ENCODE measurements around the gene NBAS.

Gene NBAS

DNA sequence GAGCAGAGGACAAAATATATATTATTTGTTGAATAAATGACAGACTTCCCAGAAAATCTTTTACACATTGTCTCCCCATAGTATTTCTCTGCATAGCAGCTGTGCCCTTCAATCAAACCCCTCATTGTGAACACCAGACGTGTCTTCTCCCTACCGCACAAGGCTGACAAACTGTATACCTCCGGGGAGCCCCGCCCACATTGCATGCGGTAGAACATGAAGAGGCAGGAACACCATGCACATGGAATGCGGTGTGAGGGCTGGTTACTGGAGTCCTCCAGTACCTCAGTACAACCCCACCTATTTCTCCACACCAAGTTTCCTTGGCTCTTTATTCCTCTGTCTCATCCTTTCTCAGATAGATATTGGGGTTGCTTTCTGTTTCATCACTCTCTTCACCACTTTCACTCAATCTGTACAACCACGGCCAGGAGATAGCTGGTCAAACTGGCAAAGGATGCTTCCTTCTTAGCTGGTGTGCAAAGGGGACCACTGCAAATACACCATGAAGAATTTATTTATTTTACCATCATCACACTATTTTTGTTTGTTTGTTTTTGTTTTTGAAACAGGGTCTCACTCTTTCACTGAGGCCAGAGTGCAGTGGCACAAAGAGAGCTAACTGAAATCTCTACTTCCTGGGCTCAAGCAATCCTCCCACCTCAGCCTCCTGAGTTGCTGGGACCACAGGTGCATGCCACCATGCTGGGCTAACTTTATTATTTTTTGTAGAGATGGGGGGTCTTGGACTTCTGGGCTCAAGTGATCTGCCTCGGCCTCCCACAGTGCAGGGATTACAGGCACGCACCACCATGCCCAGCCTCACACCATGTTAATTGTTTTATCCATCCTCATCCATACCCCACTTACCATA, 2.3 kb upstream of the NBAS start:
- TF ChIP-seq CTCF (conservative IDR thresholded peaks at IDR 0.05), result no peak
- no peak overlapping the region for H3K27ac ChIP-seq

- no peak for TF ChIP-seq CTCF (conservative IDR thresholded peaks at IDR 0.05)
- H3K27ac ChIP-seq, result peak overlapping the region; percentile 67
Observed at GRCh38 chr2:15562354-15563031, 1.4 kb upstream of the NBAS start.

DNA sequence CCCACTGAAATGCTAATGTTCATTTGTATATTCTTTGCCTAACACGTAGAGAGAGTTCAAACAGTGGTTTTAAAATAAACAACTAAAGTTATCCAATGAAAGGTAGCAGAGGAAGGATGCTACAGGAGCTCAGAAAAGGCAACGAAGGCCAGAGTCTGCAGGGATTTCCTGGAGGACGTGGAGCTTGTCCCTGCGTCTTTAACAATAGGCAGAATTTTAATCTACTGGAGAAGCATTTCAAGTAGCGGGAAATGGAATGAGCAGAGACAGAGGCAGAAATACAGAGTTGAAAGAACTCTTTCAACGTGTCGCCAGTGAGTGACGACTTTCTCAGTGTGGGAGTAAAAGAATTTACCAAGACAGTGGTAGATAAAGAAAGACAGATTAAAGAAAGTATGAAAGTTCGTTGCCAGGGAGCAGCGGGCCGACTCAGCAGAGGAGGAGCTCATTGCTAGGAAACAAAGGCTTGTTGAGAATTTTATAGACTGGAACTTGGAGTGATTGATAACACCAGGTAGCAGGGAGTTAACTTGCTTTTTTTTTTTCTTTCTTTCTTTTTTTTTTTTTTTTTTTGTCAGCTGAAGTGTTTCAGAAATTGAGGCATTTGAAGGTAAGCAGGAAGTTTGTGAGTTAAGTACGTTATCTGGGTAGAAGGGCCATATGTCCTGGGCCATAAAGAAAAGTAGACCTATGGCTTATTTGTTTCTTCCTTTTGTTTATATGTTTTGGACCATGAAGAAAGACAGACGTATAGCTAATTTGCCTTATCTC, 625 bp upstream of the NBAS start:
- TF ChIP-seq CTCF (conservative IDR thresholded peaks at IDR 0.05), result no peak
- peak overlapping the region; percentile 67 for H3K27ac ChIP-seq

DNA sequence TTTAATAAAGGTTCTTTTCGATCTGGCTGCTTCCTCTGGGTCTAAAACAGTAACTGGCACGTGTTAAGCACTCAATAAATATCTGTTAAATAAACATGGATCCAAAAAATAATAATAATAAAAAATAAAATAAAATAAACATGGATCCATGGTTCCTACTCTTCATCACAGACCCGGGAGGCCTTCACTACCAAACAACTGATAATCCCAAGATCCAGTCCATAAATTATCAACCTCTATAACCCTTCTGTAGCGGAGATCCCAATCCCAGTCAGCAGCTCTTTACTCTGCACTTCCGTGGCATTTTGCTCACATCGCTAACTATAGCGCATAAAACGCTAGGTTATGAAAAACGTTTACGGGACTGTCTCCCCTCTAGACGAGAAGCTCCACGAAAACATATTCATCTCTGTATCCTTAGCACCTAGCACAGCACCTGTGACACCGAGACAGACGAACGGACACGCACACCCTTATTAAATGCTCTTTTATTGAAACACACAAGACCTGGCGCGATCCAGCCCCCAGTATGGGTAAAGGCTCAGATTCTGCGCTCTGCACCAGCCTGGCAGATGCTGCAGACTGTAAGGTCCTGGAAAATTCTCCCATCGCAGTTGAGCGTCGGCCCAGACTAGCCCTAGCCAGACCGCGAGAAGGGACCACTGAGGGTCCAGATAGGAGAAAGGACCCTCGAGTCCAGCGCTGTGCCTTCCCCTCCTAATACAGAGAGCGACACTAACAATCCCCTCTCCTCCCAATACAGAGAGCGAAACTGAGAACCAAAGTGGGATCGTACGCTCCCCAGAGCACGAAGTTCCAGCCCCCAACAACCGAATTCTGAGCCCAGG, 770 bp downstream of the NBAS start:
- TF ChIP-seq CTCF (conservative IDR thresholded peaks at IDR 0.05), result no peak
- H3K27ac ChIP-seq, result peak overlapping the region; percentile 67

DNA sequence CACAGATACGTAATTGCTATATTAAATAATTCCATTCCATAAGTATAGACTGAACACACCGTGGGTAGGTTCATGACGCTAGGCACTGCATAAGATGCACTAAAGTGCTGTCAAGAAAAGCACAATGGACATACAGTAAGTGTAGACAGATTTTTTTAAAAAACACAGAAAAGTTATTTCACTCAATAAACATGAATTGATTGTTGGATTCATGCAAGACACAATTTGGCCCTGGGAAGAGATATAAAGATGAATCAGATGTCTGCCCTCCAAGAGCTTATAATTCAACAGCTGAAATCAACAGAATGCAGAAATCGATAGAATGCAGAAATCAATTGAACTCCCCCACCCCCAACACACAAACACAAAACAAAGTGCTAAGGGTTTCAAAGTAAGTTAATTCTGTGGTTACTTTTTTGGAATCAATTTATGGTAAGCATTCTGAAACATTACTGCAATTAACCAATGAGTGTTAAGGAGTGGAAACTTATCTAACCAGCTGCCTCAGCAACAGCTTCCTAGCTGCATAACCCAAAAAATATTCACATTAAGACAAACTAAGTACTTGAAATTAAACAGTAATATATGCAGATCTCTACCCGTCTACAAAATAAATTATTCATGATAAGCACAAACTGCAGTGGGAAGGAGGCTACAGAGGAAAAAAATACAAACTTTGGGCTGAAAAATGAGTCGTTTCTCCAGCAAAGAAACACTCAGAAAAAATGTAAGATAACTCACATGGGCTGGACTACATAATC, 1.6 kb downstream of the NBAS start:
- H3K27ac ChIP-seq, result peak overlapping the region; percentile 67; the same call in 1 of the 2 replicates
- no peak for TF ChIP-seq CTCF (conservative IDR thresholded peaks at IDR 0.05)

GRCh38 chr2:15557887-15558311, 3.2 kb downstream of the NBAS start:
- no peak overlapping the region for H3K27ac ChIP-seq
- no peak for TF ChIP-seq CTCF (conservative IDR thresholded peaks at IDR 0.05)

Data from VCaP (cell line).